B cell (primary cell): ENCODE data around the gene DNAH12.

Source experiments
- EZH2 ChIP-seq: IDR thresholded peaks from 2 replicates; pipeline ENCODE4 v1.6.1; 2012; ENCODE audit warnings: borderline replicate concordance, low read depth, mild to moderate bottlenecking, moderate library complexity, low read length; ENCODE audit not compliant: insufficient read depth, poor library complexity, severe bottlenecking
- TF ChIP-seq, protein P1 (sequence below): fragments of 200-600 bp; IDR thresholded peaks from one replicate; pipeline ENCODE4 v1.8.0; 2022; ENCODE audit warnings: antibody characterized with exemption, mild to moderate bottlenecking

DNA sequence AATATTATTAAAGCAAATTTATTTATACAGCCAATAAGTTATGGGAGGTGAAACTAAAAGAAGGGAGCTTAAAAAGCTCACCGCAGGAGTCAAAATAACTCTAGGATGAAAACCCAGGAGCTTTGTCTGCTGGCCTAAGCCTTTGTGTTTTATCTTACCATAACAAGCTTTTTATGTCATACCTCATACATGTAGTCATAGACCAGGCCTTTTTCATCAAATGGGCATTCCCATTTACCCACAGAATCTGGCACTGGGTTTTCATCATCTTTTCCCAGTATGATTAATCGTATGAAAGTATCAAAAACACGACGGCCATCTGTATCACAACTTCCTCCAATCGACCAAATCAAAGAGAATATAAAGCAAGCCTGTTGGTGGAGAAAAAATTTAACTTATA lies 122.8 kb downstream of the DNAH12 start:
- TF ChIP-seq, protein P1, sequence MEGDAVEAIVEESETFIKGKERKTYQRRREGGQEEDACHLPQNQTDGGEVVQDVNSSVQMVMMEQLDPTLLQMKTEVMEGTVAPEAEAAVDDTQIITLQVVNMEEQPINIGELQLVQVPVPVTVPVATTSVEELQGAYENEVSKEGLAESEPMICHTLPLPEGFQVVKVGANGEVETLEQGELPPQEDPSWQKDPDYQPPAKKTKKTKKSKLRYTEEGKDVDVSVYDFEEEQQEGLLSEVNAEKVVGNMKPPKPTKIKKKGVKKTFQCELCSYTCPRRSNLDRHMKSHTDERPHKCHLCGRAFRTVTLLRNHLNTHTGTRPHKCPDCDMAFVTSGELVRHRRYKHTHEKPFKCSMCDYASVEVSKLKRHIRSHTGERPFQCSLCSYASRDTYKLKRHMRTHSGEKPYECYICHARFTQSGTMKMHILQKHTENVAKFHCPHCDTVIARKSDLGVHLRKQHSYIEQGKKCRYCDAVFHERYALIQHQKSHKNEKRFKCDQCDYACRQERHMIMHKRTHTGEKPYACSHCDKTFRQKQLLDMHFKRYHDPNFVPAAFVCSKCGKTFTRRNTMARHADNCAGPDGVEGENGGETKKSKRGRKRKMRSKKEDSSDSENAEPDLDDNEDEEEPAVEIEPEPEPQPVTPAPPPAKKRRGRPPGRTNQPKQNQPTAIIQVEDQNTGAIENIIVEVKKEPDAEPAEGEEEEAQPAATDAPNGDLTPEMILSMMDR: no peak
- TF ChIP-seq EZH2: no peak
